Tibial nerve (tissue), 4 donors: ENCODE results near the gene GINS3.

ENCODE experiments used
- EP300 ChIP-seq, 2 donors: sonication (generic); formaldehyde crosslinking; IDR thresholded peaks; one replicate each; pipeline ENCODE4 v1.6.1; 2017; ENCODE audit warnings: antibody characterized with exemption in 2 of 2, mild to moderate bottlenecking in 1 of 2
- POLR2A ChIP-seq, 2 donors: fragments of 450-650 bp; IDR thresholded peaks; one replicate each; pipeline ENCODE4 v1.6.1; 2017; ENCODE audit warnings: antibody characterized with exemption in 2 of 2, mild to moderate bottlenecking in 2 of 2, moderate library complexity in 2 of 2
- TF ChIP-seq, protein P1 (sequence below), 5 experiments: fragments of 200-600 bp in 3 of 5; fragments of 450-650 bp in 2 of 5; sonication (generic) in 3 of 5; IDR thresholded peaks; one replicate each; pipeline ENCODE4 v1.5.1; 2016 to 2019; ENCODE audit warnings: antibody characterized with exemption in 5 of 5, mild to moderate bottlenecking in 3 of 5, moderate library complexity in 2 of 5

DNA sequence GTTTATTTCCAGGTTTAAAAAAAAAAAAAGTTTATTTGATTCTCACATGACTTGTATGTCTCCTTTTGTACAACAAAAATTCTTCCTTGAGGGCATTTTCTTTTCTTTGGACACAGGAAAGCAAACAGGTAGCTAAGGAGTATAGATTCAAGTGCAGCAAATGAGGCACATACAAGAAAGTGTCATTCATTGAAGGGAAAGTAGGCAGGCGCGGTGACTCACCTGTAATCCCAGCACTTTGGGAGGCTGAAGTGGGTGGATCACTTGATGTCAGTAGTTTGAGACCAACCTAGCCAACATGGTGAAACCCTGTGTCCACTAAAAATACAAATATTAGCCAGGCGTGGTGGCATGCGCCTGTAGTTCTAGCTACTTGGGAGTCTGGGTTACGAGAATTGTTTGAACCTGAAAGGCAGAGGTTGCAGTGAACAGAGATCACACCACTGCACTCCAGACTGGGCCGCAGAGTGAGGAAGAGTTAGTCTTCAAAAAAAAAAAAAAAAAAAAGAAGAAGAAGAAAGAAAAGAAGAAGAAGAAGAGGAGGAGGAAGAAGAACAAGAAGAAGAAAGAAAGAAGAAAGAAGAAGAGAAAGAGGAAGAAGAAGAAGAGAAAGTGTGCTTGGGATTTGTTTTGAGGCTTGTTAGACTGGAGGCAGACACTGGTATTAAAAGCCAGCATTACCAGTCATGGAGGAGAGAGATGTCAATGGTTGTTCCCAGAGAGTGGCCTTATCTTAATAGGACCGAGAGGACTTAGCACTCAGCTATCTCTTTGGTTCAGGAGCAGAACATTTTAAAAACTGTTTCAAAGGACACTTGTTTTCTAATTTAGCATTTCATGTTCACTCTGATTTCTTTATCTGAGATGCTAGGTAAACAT lies 19.7 kb downstream of the GINS3 start:
- no peak for TF ChIP-seq POLR2A (IDR thresholded peaks at IDR 0.05)
- TF ChIP-seq, protein P1, sequence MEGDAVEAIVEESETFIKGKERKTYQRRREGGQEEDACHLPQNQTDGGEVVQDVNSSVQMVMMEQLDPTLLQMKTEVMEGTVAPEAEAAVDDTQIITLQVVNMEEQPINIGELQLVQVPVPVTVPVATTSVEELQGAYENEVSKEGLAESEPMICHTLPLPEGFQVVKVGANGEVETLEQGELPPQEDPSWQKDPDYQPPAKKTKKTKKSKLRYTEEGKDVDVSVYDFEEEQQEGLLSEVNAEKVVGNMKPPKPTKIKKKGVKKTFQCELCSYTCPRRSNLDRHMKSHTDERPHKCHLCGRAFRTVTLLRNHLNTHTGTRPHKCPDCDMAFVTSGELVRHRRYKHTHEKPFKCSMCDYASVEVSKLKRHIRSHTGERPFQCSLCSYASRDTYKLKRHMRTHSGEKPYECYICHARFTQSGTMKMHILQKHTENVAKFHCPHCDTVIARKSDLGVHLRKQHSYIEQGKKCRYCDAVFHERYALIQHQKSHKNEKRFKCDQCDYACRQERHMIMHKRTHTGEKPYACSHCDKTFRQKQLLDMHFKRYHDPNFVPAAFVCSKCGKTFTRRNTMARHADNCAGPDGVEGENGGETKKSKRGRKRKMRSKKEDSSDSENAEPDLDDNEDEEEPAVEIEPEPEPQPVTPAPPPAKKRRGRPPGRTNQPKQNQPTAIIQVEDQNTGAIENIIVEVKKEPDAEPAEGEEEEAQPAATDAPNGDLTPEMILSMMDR (IDR thresholded peaks at IDR 0.05), result no peak
- TF ChIP-seq EP300 (IDR thresholded peaks at IDR 0.05), result no peak
